ENCODE measurements around the gene LCE2B. TPM values are rescaled to one million over a fixed set of nuclear protein-coding genes. Genes with fewer than 3 reads are reported as not detected.

LCE2B gene
- total RNA-seq, 1 experiment from 2014 or later = not detected

GRCh38 chr1:152654110-152654509 lies 31.8 kb upstream of the LCE2B start:
- Histone ChIP-seq H3K23me2 (ENCODE audit: insufficient read length, low read depth, low read length, poor library complexity, severe bottlenecking) (no peaks in the 10 kb centered on the region), H2AK5ac (ENCODE audit: insufficient read length, low read length) (no peak overlapping the region), H3K4me2 (ENCODE audit: insufficient read depth, insufficient read length, low read length) (no peak overlapping the region), H3K9me3 (ENCODE audit: control insufficient read depth, low read depth, low read length) (peaks cover 76% of the 10 kb centered on the region), H4K20me1 (ENCODE audit: control insufficient read depth, insufficient read depth, insufficient read length) (no peaks in the 10 kb centered on the region), H3K23ac (ENCODE audit: insufficient read length, low read depth, low read length) (no peak overlapping the region), H4K8ac (replicated peaks; ENCODE audit: insufficient read length, low read depth, low read length) (no peak overlapping the region), H2BK15ac (ENCODE audit: low read depth, low read length) (no peak overlapping the region), H2BK5ac (ENCODE audit: insufficient read length, low read length) (no peak overlapping the region), H2BK20ac (ENCODE audit: low read depth, low read length, poor library complexity, severe bottlenecking) (no peak overlapping the region), H3K4me1 (ENCODE audit: insufficient read depth, low read length) (no peaks in the 10 kb centered on the region), H3K18ac (ENCODE audit: insufficient read length, low read depth, low read length) (no peak overlapping the region), H3K27me3 (ENCODE audit: insufficient read depth, low read length) (no peaks in the 10 kb centered on the region), H3K9ac (ENCODE audit: extremely low read depth, insufficient read length, low read length) (no peak overlapping the region), H2AFZ (ENCODE audit: low read length) (no peak overlapping the region), H3K79me2 (ENCODE audit: insufficient read depth, low read length) (no peaks in the 10 kb centered on the region), H3K79me1 (ENCODE audit: insufficient read depth, low read depth, low read length, poor library complexity, severe bottlenecking) (no peaks in the 10 kb centered on the region), H4K91ac (ENCODE audit: insufficient read length, low read depth, low read length) (no peak overlapping the region), H2BK12ac (ENCODE audit: insufficient read length, low read depth, low read length) (no peak overlapping the region), H4K5ac (ENCODE audit: insufficient read length, low read depth, low read length) (no peak overlapping the region), H3K27ac (ENCODE audit: insufficient read length, low read depth, low read length) (no peak overlapping the region), H2BK120ac (ENCODE audit: low read depth, low read length, poor library complexity, severe bottlenecking) (no peak overlapping the region), H3K4ac (ENCODE audit: low read depth, low read length) (no peak overlapping the region), H3K56ac (ENCODE audit: insufficient read length, low read depth, low read length) (no peak overlapping the region), H3T11ph (ENCODE audit: low read length) (no peak overlapping the region), H3K14ac (ENCODE audit: insufficient read depth, low read length) (no peak overlapping the region)
- no CpG with 5 or more reads among the region's 10 CpGs for WGBS (ENCODE audit: extremely low coverage, insufficient read length, low lambda C conversion rate)
- peak; percentile 34 for DNase-seq
- peaks cover 89 to 94% of the 10 kb centered on the region in 2 experiments for H3K9me3 Mint-ChIP-seq
- peak; percentile 59 for TF ChIP-seq CTCF (conservative IDR thresholded peaks at IDR 0.05)
- H3K36me3 Mint-ChIP-seq (ENCODE audit: insufficient read depth in 1 of 3, low read depth in 3 of 3) = peaks cover 0 to 19% (median 9%) of the 10 kb centered on the region in 3 experiments; a peak in 5 of 7 replicates
- H3K27ac Mint-ChIP-seq = no peak overlapping the region
- no peak overlapping the region for H3K4me3 Mint-ChIP-seq
- no peaks in the 10 kb centered on the region for H3K4me1 Mint-ChIP-seq
- H3K27me3 Mint-ChIP-seq (ENCODE audit: low read depth) = no peaks in the 10 kb centered on the region; the same call in 1 of the 2 replicates

All from H9 (cell line).